WTC11 (cell line): ENCODE measurements around the gene FRMD4B. TPM values are rescaled to one million over a fixed set of nuclear protein-coding genes. Genes with fewer than 3 reads are reported as not detected.

Experiments
- ATAC-seq: fragments of 200-7000 bp; cut with Tn5 transposase; 2 replicates; pipeline ENCODE4 v1.10.0; 2021; ENCODE audit warnings: mild to moderate bottlenecking, moderate library complexity
- CTCF ChIA-PET: fragments of 300-600 bp; sonication (Branson Sonifier 250); formaldehyde crosslinking; loops from one replicate; lab custom pipeline; 2021; ENCODE audit warnings: antibody characterized with exemption; lab: Charles Lee
- POLR2A ChIA-PET: fragments of 350-600 bp; sonication (Branson Sonifier 250); formaldehyde crosslinking; loops from one replicate; lab custom pipeline; 2021; ENCODE audit warnings: antibody characterized with exemption; lab: Charles Lee
- DNase-seq: peaks from one replicate; pipeline ENCODE4 v3.0.0; 2021; ENCODE audit warnings: low spot score
- H3K27ac Mint-ChIP-seq: 2 replicates; pipeline ENCODE4 v1.8.0; 2021; ENCODE audit warnings: mixed read lengths
- H3K27me3 Mint-ChIP-seq: 2 replicates; pipeline ENCODE4 v1.8.0; 2021; ENCODE audit warnings: low read depth, mild to moderate bottlenecking, moderate library complexity, mixed read lengths
- H3K36me3 Mint-ChIP-seq: 2 replicates; pipeline ENCODE4 v1.8.0; 2021; ENCODE audit warnings: mixed read lengths
- H3K4me1 Mint-ChIP-seq: 2 replicates; pipeline ENCODE4 v1.8.0; 2022; ENCODE audit warnings: mixed read lengths
- H3K4me3 Mint-ChIP-seq: 2 replicates; pipeline ENCODE4 v1.8.0; 2021; ENCODE audit warnings: mild to moderate bottlenecking, moderate library complexity, mixed read lengths
- H3K9me3 Mint-ChIP-seq: 2 replicates; pipeline ENCODE4 v1.8.0; 2021; ENCODE audit warnings: mixed read lengths
- ATF1 ChIP-seq: sonication (generic); formaldehyde crosslinking; IDR thresholded peaks from 2 replicates; pipeline ENCODE4 v1.8.1; 2023; ENCODE audit warnings: mild to moderate bottlenecking, moderate library complexity, missing genetic modification reagents
- ESRRA ChIP-seq: sonication (generic); formaldehyde crosslinking; IDR thresholded peaks from 2 replicates; pipeline ENCODE4 v1.8.1; 2022; ENCODE audit warnings: mild to moderate bottlenecking, missing genetic modification reagents, borderline replicate concordance
- GTF2I ChIP-seq: fragments of 250-450 bp; sonication (Bioruptor Pico); conservative IDR thresholded peaks from 2 replicates; pipeline ENCODE4 v1.4.0; 2021; ENCODE audit warnings: mild to moderate bottlenecking
- NFE2L1 ChIP-seq: sonication (generic); formaldehyde crosslinking; IDR thresholded peaks from 2 replicates; pipeline ENCODE4 v1.8.1; 2023; ENCODE audit warnings: missing genetic modification reagents
- NR1H2 ChIP-seq: sonication (generic); formaldehyde crosslinking; IDR thresholded peaks from 2 replicates; pipeline ENCODE4 v1.9.0; 2021; ENCODE audit warnings: mild to moderate bottlenecking, moderate library complexity, missing genetic modification reagents
- NR2C2 ChIP-seq: sonication (generic); formaldehyde crosslinking; IDR thresholded peaks from 2 replicates; pipeline ENCODE4 v1.8.0; 2022; ENCODE audit warnings: mild to moderate bottlenecking, missing genetic modification reagents
- OVOL2 ChIP-seq: fragments of 250-450 bp; sonication (Bioruptor Pico); IDR thresholded peaks from 2 replicates; pipeline ENCODE4 v1.9.0; 2021; ENCODE audit warnings: mild to moderate bottlenecking, borderline replicate concordance
- SMAD4 ChIP-seq: sonication (generic); formaldehyde crosslinking; IDR thresholded peaks from 2 replicates; pipeline ENCODE4 v1.8.0; 2022; ENCODE audit warnings: mild to moderate bottlenecking, missing genetic modification reagents
- SOX15 ChIP-seq: fragments of 250-450 bp; sonication (Bioruptor Pico); IDR thresholded peaks from 2 replicates; pipeline ENCODE4 v1.9.0; 2021; ENCODE audit warnings: mild to moderate bottlenecking
- TEAD1 ChIP-seq: sonication (generic); formaldehyde crosslinking; IDR thresholded peaks from 2 replicates; pipeline ENCODE4 v1.8.0; 2022; ENCODE audit warnings: mild to moderate bottlenecking, missing genetic modification reagents
- ZNF121 ChIP-seq: sonication (generic); formaldehyde crosslinking; IDR thresholded peaks from 2 replicates; pipeline ENCODE4 v1.8.0; 2023; ENCODE audit warnings: missing genetic modification reagents
- ZNF281 ChIP-seq: sonication (generic); formaldehyde crosslinking; IDR thresholded peaks from 2 replicates; pipeline ENCODE4 v1.8.0; 2023; ENCODE audit warnings: mild to moderate bottlenecking, missing genetic modification reagents
- total RNA-seq: library from RNA; stranded (reverse); gene quantifications from 3 replicates; pipeline ENCODE4 v1.2.3, GENCODE V29; 2021
- TF ChIP-seq, protein P1 (sequence below): fragments of 250-450 bp; sonication (Bioruptor Pico); conservative IDR thresholded peaks from 2 replicates; pipeline ENCODE4 v1.9.0; 2021; ENCODE audit warnings: mild to moderate bottlenecking
- TF ChIP-seq, protein P2 (sequence below): sonication (generic); formaldehyde crosslinking; IDR thresholded peaks from 2 replicates; pipeline ENCODE4 v1.8.0; 2023; ENCODE audit warnings: missing genetic modification reagents, mild to moderate bottlenecking, borderline replicate concordance
- TF ChIP-seq, protein P3 (sequence below): fragments of 250-450 bp; sonication (Bioruptor Pico); IDR thresholded peaks from 2 replicates; pipeline ENCODE4 v1.9.0; 2021; ENCODE audit warnings: mild to moderate bottlenecking
- TF ChIP-seq, protein P4 (sequence below): sonication (generic); formaldehyde crosslinking; IDR thresholded peaks from 2 replicates; pipeline ENCODE4 v1.8.1; 2023; ENCODE audit warnings: mild to moderate bottlenecking, missing genetic modification reagents, borderline replicate concordance
- TF ChIP-seq, protein P5 (sequence below): fragments of 250-450 bp; sonication (Bioruptor Pico); IDR thresholded peaks from 2 replicates; pipeline ENCODE4 v2.1.2; 2022; ENCODE audit warnings: mild to moderate bottlenecking, moderate library complexity
- TF ChIP-seq, protein P6 (sequence below): sonication (generic); formaldehyde crosslinking; IDR thresholded peaks from 2 replicates; pipeline ENCODE4 v1.8.0; 2022; ENCODE audit warnings: mild to moderate bottlenecking, missing genetic modification reagents

The FRMD4B gene
- total RNA-seq, 1 experiment from 2014 or later = 6.7 TPM

GRCh38 chr3:69197455-69197854 is 188.4 kb downstream of the FRMD4B start:
- no peak for DNase-seq
- H3K4me1 Mint-ChIP-seq = peaks cover 27% of the 10 kb centered on the region
- ATAC-seq = no peak
- POLR2A ChIA-PET = no interaction called here
- no peak overlapping the region for H3K27ac Mint-ChIP-seq
- peaks cover 5% of the 10 kb centered on the region; the same call in 1 of the 2 replicates for H3K36me3 Mint-ChIP-seq
- no peak overlapping the region for H3K4me3 Mint-ChIP-seq
- no peaks in the 10 kb centered on the region for H3K27me3 Mint-ChIP-seq
- TF ChIP-seq SOX15 (CRISPR knock-in tag) (no peak), ESRRA (CRISPR knock-in tag) (no peak), TEAD1 (CRISPR knock-in tag) (no peak), ZNF121 (no peak), NR1H2 (no peak), ATF1 (CRISPR knock-in tag) (no peak), OVOL2 (CRISPR knock-in tag) (no peak), ZNF281 (CRISPR knock-in tag) (no peak), NFE2L1 (CRISPR knock-in tag) (no peak), GTF2I (CRISPR knock-in tag) (no peak), NR2C2 (CRISPR knock-in tag) (no peak), SMAD4 (CRISPR knock-in tag) (no peak)
- TF ChIP-seq, protein P1, sequence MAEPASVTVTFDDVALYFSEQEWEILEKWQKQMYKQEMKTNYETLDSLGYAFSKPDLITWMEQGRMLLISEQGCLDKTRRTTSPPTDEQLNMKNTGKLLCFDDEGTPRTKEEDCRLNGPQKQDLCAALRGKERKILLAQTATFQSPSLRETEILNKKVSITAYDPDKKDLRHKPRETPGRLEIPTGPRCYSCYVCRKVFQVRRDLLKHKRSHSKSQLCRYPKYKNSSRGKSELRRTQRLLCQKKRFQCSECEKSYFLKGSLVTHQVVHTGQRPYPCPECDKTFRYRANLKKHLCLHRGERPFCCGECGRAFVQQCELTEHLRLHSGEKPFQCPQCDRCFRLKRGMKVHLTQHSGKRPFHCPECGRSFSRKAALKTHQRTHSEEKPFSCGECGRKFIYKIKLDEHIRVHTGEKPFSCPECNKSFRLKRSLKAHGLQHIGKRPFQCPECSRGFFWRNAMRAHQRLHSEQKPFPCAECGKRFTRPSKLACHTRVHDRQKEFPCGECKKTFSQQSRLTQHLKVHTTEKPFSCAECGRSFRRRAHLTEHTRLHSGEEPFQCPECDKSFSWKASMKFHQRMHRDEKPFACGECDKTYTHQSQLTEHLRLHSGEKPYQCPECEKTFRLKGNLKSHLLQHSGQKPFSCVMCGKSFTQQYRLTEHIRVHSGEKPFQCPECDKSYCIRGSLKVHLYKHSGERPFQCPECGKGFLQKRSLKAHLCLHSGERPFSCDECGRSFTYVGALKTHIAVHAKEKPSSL = no peak
- TF ChIP-seq, protein P2, sequence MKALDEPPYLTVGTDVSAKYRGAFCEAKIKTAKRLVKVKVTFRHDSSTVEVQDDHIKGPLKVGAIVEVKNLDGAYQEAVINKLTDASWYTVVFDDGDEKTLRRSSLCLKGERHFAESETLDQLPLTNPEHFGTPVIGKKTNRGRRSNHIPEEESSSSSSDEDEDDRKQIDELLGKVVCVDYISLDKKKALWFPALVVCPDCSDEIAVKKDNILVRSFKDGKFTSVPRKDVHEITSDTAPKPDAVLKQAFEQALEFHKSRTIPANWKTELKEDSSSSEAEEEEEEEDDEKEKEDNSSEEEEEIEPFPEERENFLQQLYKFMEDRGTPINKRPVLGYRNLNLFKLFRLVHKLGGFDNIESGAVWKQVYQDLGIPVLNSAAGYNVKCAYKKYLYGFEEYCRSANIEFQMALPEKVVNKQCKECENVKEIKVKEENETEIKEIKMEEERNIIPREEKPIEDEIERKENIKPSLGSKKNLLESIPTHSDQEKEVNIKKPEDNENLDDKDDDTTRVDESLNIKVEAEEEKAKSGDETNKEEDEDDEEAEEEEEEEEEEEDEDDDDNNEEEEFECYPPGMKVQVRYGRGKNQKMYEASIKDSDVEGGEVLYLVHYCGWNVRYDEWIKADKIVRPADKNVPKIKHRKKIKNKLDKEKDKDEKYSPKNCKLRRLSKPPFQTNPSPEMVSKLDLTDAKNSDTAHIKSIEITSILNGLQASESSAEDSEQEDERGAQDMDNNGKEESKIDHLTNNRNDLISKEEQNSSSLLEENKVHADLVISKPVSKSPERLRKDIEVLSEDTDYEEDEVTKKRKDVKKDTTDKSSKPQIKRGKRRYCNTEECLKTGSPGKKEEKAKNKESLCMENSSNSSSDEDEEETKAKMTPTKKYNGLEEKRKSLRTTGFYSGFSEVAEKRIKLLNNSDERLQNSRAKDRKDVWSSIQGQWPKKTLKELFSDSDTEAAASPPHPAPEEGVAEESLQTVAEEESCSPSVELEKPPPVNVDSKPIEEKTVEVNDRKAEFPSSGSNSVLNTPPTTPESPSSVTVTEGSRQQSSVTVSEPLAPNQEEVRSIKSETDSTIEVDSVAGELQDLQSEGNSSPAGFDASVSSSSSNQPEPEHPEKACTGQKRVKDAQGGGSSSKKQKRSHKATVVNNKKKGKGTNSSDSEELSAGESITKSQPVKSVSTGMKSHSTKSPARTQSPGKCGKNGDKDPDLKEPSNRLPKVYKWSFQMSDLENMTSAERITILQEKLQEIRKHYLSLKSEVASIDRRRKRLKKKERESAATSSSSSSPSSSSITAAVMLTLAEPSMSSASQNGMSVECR (CRISPR knock-in tag) = no peak
- TF ChIP-seq, protein P3, sequence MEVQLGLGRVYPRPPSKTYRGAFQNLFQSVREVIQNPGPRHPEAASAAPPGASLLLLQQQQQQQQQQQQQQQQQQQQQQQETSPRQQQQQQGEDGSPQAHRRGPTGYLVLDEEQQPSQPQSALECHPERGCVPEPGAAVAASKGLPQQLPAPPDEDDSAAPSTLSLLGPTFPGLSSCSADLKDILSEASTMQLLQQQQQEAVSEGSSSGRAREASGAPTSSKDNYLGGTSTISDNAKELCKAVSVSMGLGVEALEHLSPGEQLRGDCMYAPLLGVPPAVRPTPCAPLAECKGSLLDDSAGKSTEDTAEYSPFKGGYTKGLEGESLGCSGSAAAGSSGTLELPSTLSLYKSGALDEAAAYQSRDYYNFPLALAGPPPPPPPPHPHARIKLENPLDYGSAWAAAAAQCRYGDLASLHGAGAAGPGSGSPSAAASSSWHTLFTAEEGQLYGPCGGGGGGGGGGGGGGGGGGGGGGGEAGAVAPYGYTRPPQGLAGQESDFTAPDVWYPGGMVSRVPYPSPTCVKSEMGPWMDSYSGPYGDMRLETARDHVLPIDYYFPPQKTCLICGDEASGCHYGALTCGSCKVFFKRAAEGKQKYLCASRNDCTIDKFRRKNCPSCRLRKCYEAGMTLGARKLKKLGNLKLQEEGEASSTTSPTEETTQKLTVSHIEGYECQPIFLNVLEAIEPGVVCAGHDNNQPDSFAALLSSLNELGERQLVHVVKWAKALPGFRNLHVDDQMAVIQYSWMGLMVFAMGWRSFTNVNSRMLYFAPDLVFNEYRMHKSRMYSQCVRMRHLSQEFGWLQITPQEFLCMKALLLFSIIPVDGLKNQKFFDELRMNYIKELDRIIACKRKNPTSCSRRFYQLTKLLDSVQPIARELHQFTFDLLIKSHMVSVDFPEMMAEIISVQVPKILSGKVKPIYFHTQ (CRISPR knock-in tag) = no peak
- TF ChIP-seq, protein P4, sequence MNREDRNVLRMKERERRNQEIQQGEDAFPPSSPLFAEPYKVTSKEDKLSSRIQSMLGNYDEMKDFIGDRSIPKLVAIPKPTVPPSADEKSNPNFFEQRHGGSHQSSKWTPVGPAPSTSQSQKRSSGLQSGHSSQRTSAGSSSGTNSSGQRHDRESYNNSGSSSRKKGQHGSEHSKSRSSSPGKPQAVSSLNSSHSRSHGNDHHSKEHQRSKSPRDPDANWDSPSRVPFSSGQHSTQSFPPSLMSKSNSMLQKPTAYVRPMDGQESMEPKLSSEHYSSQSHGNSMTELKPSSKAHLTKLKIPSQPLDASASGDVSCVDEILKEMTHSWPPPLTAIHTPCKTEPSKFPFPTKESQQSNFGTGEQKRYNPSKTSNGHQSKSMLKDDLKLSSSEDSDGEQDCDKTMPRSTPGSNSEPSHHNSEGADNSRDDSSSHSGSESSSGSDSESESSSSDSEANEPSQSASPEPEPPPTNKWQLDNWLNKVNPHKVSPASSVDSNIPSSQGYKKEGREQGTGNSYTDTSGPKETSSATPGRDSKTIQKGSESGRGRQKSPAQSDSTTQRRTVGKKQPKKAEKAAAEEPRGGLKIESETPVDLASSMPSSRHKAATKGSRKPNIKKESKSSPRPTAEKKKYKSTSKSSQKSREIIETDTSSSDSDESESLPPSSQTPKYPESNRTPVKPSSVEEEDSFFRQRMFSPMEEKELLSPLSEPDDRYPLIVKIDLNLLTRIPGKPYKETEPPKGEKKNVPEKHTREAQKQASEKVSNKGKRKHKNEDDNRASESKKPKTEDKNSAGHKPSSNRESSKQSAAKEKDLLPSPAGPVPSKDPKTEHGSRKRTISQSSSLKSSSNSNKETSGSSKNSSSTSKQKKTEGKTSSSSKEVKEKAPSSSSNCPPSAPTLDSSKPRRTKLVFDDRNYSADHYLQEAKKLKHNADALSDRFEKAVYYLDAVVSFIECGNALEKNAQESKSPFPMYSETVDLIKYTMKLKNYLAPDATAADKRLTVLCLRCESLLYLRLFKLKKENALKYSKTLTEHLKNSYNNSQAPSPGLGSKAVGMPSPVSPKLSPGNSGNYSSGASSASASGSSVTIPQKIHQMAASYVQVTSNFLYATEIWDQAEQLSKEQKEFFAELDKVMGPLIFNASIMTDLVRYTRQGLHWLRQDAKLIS (CRISPR knock-in tag) = no peak
- TF ChIP-seq, protein P5, sequence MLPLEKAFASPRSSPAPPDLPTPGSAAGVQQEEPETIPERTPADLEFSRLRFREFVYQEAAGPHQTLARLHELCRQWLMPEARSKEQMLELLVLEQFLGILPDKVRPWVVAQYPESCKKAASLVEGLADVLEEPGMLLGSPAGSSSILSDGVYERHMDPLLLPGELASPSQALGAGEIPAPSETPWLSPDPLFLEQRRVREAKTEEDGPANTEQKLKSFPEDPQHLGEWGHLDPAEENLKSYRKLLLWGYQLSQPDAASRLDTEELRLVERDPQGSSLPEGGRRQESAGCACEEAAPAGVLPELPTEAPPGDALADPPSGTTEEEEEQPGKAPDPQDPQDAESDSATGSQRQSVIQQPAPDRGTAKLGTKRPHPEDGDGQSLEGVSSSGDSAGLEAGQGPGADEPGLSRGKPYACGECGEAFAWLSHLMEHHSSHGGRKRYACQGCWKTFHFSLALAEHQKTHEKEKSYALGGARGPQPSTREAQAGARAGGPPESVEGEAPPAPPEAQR (CRISPR knock-in tag) = no peak
- TF ChIP-seq, protein P6, sequence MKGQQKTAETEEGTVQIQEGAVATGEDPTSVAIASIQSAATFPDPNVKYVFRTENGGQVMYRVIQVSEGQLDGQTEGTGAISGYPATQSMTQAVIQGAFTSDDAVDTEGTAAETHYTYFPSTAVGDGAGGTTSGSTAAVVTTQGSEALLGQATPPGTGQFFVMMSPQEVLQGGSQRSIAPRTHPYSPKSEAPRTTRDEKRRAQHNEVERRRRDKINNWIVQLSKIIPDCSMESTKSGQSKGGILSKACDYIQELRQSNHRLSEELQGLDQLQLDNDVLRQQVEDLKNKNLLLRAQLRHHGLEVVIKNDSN (CRISPR knock-in tag) = no peak
- no peaks in the 10 kb centered on the region for H3K9me3 Mint-ChIP-seq
- CTCF ChIA-PET = no interaction called here
